HepG2 (cell line): ENCODE results near the gene HDGFL2. TPM values are rescaled to one million over a fixed set of nuclear protein-coding genes. Genes with fewer than 3 reads are reported as not detected.

Experiments
- ATAC-seq: fragments of 200-7000 bp; cut with Tn5 transposase; 3 replicates; pipeline ENCODE4 v1.9.1; 2020; ENCODE audit warnings: mild to moderate bottlenecking, moderate library complexity
- BruUV-seq: library from RNA; stranded (reverse); fragments of 400-500 nt; replicated peaks from 2 replicates; lab custom pipeline; 2021; lab: Mats Ljungman, UMichigan
- CTCF ChIA-PET: fragments of 300-600 bp; formaldehyde crosslinking; extraction: SDS; loops from one replicate; lab custom pipeline; 2021; ENCODE audit warnings: low total read pairs, inconsistent platforms, low intra/inter-chr PET ratio; lab: Yijun Ruan, JAX
- POLR2A ChIA-PET: fragments of 350-600 bp; sonication (Branson Sonifier 250); formaldehyde crosslinking; loops from one replicate; lab custom pipeline; 2020; ENCODE audit warnings: antibody characterized with exemption, inconsistent platforms; lab: Yijun Ruan, JAX
- DNase-seq: peaks from one replicate; pipeline ENCODE4 v3.0.0-alpha.2; 2015; ENCODE audit warnings: low spot score
- FAIRE-seq: peaks from 3 replicates; lab custom pipeline; 2011; peaks lifted over from hg19 to GRCh38; lab: Jason Lieb, UNC
- H2AFZ ChIP-seq: one replicate; pipeline ENCODE4 v1.6.1; 2011; ENCODE audit warnings: low read length, inconsistent platforms
- H3K27ac ChIP-seq: fragments of 300-600 bp; 3 replicates; pipeline ENCODE4 v1.8.0; 2011; ENCODE audit warnings: mixed run types, mild to moderate bottlenecking, mixed read lengths, low read length, inconsistent platforms; ENCODE audit not compliant: insufficient read depth; ENCODE audit errors: extremely low read length
- H3K27me3 ChIP-seq, 2 experiments: fragments of 200-600 bp in 1 of 2; 2 replicates in 1 of 2; 3 replicates in 1 of 2; pipeline versions ENCODE4 v1.6.0 to v1.8.0; 2011; ENCODE audit warnings: low read length in 2 of 2, mild to moderate bottlenecking in 2 of 2, moderate library complexity in 2 of 2, inconsistent platforms in 1 of 2; ENCODE audit not compliant: insufficient read depth in 2 of 2, control insufficient read depth in 1 of 2
- H3K36me3 ChIP-seq, 2 experiments: fragments of 200-600 bp in 1 of 2; replicated peaks in 1 of 2; 2 replicates in 1 of 2; 3 replicates in 1 of 2; pipeline versions ENCODE4 v1.5.1 to v1.8.0; 2011; ENCODE audit warnings: low read length in 2 of 2, inconsistent platforms in 1 of 2; ENCODE audit not compliant: insufficient read depth in 2 of 2, control insufficient read depth in 1 of 2
- H3K4me1 ChIP-seq: 2 replicates; pipeline ENCODE4 v1.5.1; 2012; ENCODE audit warnings: low read length, inconsistent platforms; ENCODE audit not compliant: insufficient read depth
- H3K4me2 ChIP-seq: 2 replicates; pipeline ENCODE4 v1.6.0; 2011; ENCODE audit warnings: low read depth, low read length, inconsistent platforms
- H3K4me3 ChIP-seq, 3 experiments: fragments of 200-600 bp in 1 of 3; sonication (generic), shearing (Covaris generic) in 1 of 3; replicated peaks in 1 of 3; 2 replicates each; pipeline ENCODE4 v1.5.1; 2011 to 2016; ENCODE audit warnings: low read length in 3 of 3, inconsistent platforms in 2 of 3, low read depth in 2 of 3, mild to moderate bottlenecking in 2 of 3, control low read depth in 1 of 3, mixed read lengths in 1 of 3; ENCODE audit not compliant: insufficient read depth in 1 of 3
- H3K79me2 ChIP-seq: one replicate; pipeline ENCODE4 v1.6.1; 2011; ENCODE audit warnings: low read length, inconsistent platforms; ENCODE audit not compliant: insufficient read depth
- H3K9ac ChIP-seq: 2 replicates; pipeline ENCODE4 v1.6.0; 2011; ENCODE audit warnings: mild to moderate bottlenecking, low read depth, low read length, inconsistent platforms; ENCODE audit not compliant: insufficient read depth
- H3K9me3 ChIP-seq: 2 replicates; pipeline ENCODE4 v1.5.1; 2012; ENCODE audit warnings: mild to moderate bottlenecking, low read length
- H4K20me1 ChIP-seq: 2 replicates; pipeline ENCODE4 v1.6.0; 2011; ENCODE audit warnings: inconsistent platforms, mild to moderate bottlenecking, low read length, moderate library complexity; ENCODE audit not compliant: insufficient read depth
- AGO2 ChIP-seq: fragments of 200-400 bp; formaldehyde crosslinking; optimal IDR thresholded peaks from 2 replicates; pipeline ENCODE3; 2017; ENCODE audit warnings: mild to moderate bottlenecking, low read depth, low read length, moderate library complexity
- PAF1 ChIP-seq: IDR thresholded peaks from 2 replicates; pipeline ENCODE4 v1.6.1; 2016; ENCODE audit warnings: missing genetic modification reagents, missing compliant biosample characterization
- POLR2A ChIP-seq, 2 experiments: IDR thresholded peaks; 2 replicates each; pipeline ENCODE4 v1.6.1; 2011; ENCODE audit warnings: low read depth in 2 of 2, low read length in 2 of 2, mild to moderate bottlenecking in 1 of 2, moderate library complexity in 1 of 2; ENCODE audit not compliant: insufficient read depth in 1 of 2
- ZBTB38 ChIP-seq: sonication (generic); formaldehyde crosslinking; IDR thresholded peaks from 2 replicates; pipeline ENCODE4 v1.5.1; 2020; ENCODE audit warnings: mild to moderate bottlenecking, missing genetic modification reagents
- WGBS: methylation state at CpG from one replicate; pipeline ENCODE4 v1.1.6; 2017; ENCODE audit warnings: low lambda C conversion rate; 5-methylcytosine and 5-hydroxymethylcytosine counted together
- in situ Hi-C: cut with HindIII; loops from 2 replicates; pipeline ENCODE4 v1.10.0; 2017; ENCODE audit warnings: low pct_unique_long_range_greater_than_20kb; ENCODE audit not compliant: extremely low pct_ligation_motif_present
- intact Hi-C: fragments of 100-400 bp; cut with micrococcal nuclease; formaldehyde crosslinking; loops from one replicate; pipeline ENCODE4 v1.10.0; 2022; ENCODE audit not compliant: unreplicated experiment
- polyA plus RNA-seq, 8 experiments: library from polyadenylated mRNA; depleted of rRNA in 3 of 8; stranded (reverse) in 7 of 8; unstranded in 1 of 8; fragments of >200 nt; fragmentation: Illumina TruSeq in 4 of 8; extraction: Trizol in 4 of 8; gene quantifications; 2 replicates each; pipeline versions ENCODE4 v1.2.1 to v1.2.3, GENCODE V29; 2011 to 2016; ENCODE audit warnings: low read depth in 4 of 8, missing spikeins in 1 of 8, mixed read lengths in 1 of 8; ENCODE audit not compliant: insufficient read depth in 1 of 8
- total RNA-seq, 5 experiments: library from RNA; depleted of rRNA; stranded (reverse); fragments of >200 nt; fragmentation: Illumina TruSeq; extraction: Trizol; gene quantifications; 2 replicates each; pipeline ENCODE4 v1.2.3, GENCODE V29; 2016; ENCODE audit warnings: low read depth in 1 of 5
- TF ChIP-seq, protein P1 (sequence below): sonication (generic); formaldehyde crosslinking; IDR thresholded peaks from 2 replicates; pipeline ENCODE4 v1.4.0; 2020; ENCODE audit warnings: missing genetic modification reagents

HDGFL2 gene
- total and polyA plus RNA-seq, 2 of the 13 experiments (the other 11 are each of a cell fraction or from before 2014, with no cell fraction given): 20.0 to 51.1 TPM

DNA sequence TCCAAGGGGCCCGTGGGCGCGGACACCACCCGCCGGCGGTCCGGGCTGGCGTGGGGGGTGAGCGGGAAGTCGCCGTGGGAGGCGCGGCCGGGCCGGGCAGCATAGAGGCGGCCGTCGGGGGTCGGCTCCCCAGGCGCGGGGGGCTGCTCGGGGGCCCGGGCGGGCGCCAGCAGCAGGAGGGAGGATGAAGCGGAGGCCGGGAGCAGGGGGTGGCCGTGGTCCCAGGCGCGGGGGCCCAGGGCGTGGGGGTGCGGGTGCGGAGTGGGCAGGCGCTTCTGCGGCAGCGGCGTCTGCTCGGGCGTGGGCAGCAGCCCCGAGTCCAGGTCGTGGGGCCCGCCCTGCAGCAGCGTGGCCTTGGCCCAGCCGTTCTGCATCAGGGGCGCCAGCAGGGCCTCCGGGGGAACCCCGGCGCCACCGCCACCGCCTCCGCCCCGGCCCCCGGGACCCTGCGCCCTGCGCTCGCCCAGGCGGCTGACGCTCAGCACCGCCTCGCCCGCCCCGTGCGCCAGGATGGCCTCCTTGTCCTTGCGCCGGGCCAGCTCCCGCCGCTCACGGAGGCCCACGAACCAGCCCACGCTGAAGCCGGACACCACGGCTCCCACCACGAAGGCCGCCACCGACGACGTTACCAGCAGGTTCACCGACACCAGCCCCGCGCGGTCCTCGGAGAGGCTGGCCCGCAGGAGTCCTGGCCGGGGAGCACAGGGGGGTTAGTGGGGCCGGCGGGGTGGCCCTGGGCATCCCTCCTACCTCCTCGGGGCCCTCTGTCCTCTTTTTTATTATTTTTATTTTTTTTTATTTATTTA, 71.9 kb downstream of the HDGFL2 start:
- CTCF ChIA-PET: no interaction called here

More for the DNA sequence above, 71.9 kb downstream of the HDGFL2 start:
- Histone ChIP-seq H4K20me1 (no peaks in the 10 kb centered on the region), H3K36me3 (peaks cover 10 to 16% of the 10 kb centered on the region in 2 experiments; a peak in 4 of 5 replicates), H3K79me2 (peaks cover 5% of the 10 kb centered on the region), H3K4me2 (no peak overlapping the region), H3K9ac (no peak overlapping the region), H2AFZ (no peak overlapping the region), H3K9me3 (no peaks in the 10 kb centered on the region), H3K27me3 (no peaks in the 10 kb centered on the region), H3K4me3 (no peak overlapping the region), H3K27ac (no peak overlapping the region), H3K4me1 (peaks cover 33% of the 10 kb centered on the region)
- POLR2A ChIA-PET: no interaction called here
- intact Hi-C loops (no loop called here), in situ Hi-C loops (no loop called here)
- ATAC-seq (no peak), DNase-seq (no peak), FAIRE-seq (no peak)
- no TSS peak for BruUV-seq
- TF ChIP-seq AGO2 (peak; percentile 66), ZBTB38 (CRISPR knock-in tag) (peak; percentile 51; the same call in 1 of the 2 replicates), POLR2A (IDR thresholded peaks at IDR 0.05; ENCODE audit: insufficient read depth in 1 of 2, low read depth in 2 of 2, low read length in 2 of 2) (0 out of 4 replicates have a peak, but pooled peaks of 1 of the 2 experiments have one; percentile 17), PAF1 (CRISPR knock-in tag) (no peak)
- TF ChIP-seq, protein P1, sequence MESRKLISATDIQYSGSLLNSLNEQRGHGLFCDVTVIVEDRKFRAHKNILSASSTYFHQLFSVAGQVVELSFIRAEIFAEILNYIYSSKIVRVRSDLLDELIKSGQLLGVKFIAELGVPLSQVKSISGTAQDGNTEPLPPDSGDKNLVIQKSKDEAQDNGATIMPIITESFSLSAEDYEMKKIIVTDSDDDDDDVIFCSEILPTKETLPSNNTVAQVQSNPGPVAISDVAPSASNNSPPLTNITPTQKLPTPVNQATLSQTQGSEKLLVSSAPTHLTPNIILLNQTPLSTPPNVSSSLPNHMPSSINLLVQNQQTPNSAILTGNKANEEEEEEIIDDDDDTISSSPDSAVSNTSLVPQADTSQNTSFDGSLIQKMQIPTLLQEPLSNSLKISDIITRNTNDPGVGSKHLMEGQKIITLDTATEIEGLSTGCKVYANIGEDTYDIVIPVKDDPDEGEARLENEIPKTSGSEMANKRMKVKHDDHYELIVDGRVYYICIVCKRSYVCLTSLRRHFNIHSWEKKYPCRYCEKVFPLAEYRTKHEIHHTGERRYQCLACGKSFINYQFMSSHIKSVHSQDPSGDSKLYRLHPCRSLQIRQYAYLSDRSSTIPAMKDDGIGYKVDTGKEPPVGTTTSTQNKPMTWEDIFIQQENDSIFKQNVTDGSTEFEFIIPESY: peak; percentile 63
- 99% methylated on average over 60 of the region's 87 CpGs for WGBS
